Heart left ventricle (tissue), 13 donors: ENCODE data around the gene ATP2B2.

Experiments used
- CTCF ChIP-seq, 12 donors: fragments of 200-600 bp; sonication (generic) in 4 of 12; IDR thresholded peaks; one replicate each; pipeline versions ENCODE4 v1.5.0 to v1.8.0; 2018 to 2022; ENCODE audit warnings: antibody characterized with exemption in 12 of 12, mild to moderate bottlenecking in 5 of 12
- POLR2A ChIP-seq, 2 donors: fragments of 450-650 bp; IDR thresholded peaks; one replicate each; pipeline ENCODE4 v1.6.1; 2017; ENCODE audit warnings: antibody characterized with exemption in 2 of 2, mild to moderate bottlenecking in 2 of 2, moderate library complexity in 2 of 2
- donor health status: ischemic (EF 13 %, LVEDD 7.1; RV severe dilation, severe dysfunction).
- donor health status: DM: no; HTN: yes; CAD: no.
- donor health status: DM: no; HTN: no; CAD: no.
- donor health status: ischemic (EF 25% LVEDD 6.9; RV normal size, moderate dysfunction).
- donor health status: ischemic (EF 25% LVEDD 5.7; RV mildly dilated, moderate dysfunction).
- donor health status: ischemic (EF 35%, LVEDD 5.7; RV mildly dilated, moderate dysfunction).
- donor health status: nonischemic (EF 11% LVEDD 7.7; RV severe dilation, severe dysfunction).
- donor health status: DM: yes; HTN: yes; CAD: no.
- donor health status: PGD.
- donor health status: ischemic (EF 29% LVEDD 5.4; RV normal size, mild dysfunction).
- donor health status: nonischemic (EF 23%, LVEDD 6.1; RV moderate dilation, normal function).

- TF ChIP-seq CTCF (IDR thresholded peaks at IDR 0.05) (no peak), POLR2A (IDR thresholded peaks at IDR 0.05) (no peak)
Observed at GRCh38 chr3:10494180-10494579, 11.2 kb downstream of the ATP2B2 start.
